GM04503 (cell line): ENCODE measurements around the gene USP11.

ENCODE experiments used
- DNase-seq: peaks from one replicate; pipeline ENCODE4 v3.0.0-alpha.2; 2012; ENCODE audit warnings: low read depth

USP11 gene

DNA sequence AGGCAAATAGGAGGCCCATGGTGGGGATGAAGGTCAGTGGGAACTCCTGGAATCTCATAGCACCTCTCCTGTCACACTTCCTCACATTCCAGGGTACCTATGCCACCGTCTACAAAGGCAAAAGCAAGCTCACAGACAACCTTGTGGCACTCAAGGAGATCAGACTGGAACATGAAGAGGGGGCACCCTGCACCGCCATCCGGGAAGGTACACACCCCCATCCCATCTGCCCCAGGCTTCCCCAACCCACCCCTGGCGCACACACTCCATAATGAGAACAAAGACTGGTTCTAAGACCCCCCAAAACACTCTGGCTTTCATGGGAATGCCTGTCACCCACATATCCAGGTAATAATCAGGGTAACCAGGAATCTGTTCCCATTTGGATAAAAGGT is 7.9 kb upstream of the USP11 start:
- DNase-seq: no peak

DNA sequence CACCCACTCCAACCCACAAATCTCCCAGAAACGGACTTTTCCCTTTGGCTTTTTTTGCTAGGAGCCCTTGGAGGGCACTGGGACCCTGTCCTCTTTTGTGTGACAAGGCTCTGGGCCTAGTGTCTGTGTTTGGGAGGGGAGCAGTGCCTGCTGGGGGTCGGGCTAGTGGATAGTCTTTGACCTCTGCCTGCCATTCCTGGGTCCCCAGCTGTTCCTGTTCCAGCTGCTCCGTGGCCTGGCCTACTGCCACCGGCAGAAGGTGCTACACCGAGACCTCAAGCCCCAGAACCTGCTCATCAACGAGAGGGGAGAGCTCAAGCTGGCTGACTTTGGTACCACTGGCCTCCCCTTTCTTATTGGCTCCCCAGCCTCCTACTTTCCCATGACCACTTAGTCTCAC is 6.7 kb upstream of the USP11 start:
- DNase-seq: no peak

DNA sequence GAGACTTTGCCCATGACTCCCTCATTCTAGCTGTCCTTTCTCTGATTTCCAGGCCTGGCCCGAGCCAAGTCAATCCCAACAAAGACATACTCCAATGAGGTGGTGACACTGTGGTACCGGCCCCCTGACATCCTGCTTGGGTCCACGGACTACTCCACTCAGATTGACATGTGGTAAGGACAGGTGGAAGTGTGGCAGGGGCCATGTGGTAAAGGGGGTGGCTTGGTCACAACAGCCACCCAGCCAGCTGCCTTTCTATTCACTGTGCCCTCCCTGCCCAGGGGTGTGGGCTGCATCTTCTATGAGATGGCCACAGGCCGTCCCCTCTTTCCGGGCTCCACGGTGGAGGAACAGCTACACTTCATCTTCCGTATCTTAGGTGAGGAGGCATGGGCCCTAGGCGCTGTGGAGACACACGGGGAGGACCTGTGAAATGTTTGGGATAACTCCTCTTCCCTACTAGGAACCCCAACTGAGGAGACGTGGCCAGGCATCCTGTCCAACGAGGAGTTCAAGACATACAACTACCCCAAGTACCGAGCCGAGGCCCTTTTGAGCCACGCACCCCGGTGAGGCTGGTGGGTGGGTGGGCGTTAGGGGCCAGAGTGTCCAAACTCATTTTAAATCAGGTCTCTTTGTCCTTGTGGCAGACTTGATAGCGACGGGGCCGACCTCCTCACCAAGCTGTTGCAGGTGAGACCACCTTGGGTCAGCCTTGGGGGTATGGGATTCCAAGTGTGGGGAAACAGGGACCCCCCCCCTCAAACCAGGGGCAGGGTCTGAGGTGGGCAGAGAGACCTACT is 6.1 kb upstream of the USP11 start:
- DNase-seq: no peak

DNA sequence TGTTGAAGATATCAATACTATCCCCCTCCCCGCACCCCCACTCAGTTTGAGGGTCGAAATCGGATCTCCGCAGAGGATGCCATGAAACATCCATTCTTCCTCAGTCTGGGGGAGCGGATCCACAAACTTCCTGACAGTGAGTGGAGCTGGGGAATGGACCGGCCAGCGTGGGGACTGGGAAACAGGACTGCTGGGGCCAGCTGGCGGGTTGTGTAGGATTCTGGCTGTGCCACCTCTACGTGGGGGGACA is 5.5 kb upstream of the USP11 start:
- DNase-seq: no peak

DNA sequence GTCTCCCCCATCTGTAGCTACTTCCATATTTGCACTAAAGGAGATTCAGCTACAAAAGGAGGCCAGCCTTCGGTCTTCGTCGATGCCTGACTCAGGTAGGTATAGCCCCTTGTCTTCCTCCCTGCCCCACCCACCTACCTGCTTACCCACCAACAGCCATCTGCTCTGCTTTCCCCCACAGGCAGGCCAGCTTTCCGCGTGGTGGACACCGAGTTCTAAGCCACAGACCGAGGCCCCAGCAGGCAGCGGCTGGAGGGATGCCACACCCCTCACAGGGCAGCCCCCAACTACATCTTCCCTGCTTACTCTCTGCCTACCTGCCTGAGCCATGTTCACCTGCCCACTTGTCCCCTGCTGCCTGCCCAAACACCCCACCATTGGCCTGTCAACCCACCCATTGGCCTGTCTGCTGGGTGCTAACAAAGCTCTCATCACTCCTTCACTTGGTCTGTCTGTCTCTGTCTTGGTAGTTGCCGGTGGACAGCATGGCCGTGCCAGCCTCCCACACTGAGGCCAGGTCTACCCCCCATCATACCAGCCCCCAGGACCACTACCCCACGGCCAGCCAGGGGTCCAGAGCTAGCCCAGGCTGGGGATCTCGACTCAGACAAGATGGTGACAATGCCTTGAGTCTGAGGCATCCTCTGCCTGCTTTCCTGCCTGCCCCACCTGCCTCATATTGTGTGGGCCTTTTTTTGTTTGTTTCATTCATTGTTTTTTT is 4.1 kb upstream of the USP11 start:
- DNase-seq: no peak

DNA sequence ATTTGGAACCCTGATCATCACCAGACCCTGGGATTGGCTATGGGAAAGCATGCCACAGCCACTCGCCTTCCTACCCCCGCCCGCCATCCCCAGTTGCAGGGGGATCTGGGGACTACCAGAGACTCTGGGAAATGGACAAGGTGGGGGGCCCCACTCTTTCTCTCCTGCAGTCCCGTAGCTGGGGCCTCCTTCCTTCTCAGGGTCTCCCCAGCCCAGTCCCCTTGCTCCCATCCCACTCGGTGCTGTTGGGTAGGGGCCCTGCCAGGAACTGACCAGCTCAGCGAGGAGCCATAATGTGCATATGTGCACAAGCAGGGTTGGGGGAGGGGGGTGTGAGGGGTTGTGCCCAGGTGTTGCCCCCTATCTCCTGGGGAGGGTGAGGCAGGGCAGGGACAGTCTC is 3.4 kb upstream of the USP11 start:
- no peak for DNase-seq

DNA sequence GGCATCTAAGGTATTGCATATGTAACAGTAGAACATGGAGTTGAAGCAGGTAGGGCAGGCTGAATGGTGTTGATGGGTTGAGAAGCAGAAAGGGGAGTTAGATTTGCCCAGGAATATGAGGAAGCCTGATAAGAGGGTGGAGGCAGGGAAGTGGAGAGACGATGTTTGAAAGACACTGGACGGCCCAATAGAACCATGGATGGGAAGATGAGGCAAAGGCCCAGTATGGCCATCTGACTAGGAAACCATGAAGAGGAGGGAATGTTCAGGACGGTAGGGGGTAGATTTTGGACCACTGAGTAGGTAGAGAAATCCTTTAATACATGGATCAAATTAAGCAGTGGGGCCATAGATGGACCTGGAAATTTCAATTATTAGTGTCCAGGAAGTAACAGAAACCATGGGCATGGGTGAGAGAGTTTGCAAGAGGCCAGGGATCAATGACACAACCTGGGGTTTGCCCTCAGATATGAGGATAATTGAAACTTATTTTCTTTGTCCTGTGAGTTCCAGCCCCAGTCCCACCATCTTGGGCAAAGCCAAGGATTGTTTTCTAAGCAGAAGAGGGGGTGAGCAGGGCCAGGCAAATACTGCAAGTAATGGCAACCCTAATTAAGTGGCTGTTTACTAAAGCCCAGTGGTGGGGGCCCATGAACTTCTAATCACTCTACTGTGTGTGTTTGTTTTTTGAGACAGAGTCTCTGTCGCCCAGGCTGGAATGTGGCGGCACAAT is 2.5 kb upstream of the USP11 start:
- no peak for DNase-seq

DNA sequence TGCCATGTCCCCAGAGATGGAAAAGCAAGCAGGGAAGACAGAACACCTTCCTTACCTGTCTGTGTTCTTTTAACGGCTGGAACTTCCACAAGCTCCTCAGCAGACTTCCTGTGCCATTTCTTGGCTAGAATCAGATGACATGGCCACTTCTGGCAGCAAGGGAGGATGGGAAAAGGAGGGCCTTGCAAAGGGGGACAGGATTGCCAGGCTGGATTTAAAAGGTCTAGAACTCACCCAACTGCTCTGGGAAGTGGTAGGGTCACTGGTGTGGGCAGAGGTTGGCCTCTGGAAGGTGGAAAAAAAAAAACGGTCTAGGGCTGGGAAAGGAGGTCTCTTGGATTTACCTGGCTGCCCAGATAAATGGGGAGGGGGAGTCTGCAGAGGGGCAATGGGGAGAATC is 1.6 kb upstream of the USP11 start:
- DNase-seq: no peak

DNA sequence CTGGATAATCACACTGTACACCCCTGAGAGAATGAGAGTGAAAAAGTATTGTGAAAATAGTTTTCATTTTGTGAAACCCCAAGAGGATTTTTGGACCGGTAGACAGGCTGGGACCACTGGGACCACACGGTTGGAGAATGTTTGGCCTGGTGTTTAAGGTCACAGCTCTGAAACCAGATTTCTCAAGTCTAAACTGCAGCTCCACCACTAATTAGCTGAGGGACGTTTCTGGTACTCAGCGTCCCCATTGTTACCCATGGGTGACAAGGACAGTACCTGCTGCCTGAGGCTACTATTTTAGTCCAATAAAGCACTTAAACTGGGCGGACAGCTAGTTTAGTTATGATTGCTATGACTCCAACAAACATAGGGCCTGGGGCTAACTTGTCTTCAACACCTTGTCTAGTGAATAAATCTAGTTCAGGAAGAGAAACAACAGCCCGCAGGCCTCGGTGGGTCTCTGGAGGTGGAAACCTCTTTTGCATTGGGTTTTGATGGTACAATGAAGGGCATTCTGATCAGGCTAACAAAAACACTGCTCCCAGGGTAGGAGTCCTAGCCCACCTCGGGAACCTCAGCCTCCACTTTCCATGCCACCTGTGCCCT is 509 bp upstream of the USP11 start:
- DNase-seq: no peak

DNA sequence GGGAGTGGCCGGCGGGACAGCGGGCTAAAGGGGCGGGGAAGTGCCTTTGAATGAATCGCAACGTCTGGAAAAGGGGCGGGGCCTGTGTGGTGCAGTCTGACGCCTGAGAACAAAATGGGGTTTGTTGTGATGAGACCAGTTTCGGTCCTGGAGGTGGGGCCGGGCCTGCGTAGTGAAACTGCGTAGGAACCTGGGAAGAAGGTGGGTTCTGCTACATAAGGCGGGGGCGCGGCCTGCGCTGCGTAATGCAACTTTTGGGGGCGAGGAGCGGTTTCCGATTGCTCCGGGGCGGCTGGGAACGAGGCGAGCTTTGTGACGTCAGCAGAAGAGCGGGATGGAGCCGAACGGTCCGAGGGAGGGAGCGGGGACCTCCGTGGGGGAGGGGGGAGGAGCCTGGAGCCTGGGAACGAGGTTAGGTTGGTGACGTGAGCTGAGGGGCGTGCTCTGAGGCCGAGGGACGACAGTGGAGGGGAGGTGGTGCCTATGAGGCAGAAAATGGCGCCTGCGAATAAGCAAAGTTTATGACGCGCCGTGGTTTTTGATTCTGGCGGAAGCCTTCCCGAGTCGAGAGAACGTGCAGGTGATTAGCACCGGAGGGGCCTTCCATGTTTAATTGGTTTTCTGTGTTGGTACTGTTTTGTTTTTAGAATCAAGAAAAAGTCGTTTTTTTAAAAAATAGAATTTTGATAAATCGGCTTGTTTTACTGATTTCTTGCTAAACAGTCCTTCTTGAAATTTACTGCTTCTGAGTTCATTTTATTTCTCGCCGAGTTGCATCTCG is 714 bp downstream of the USP11 start:
- DNase-seq: peak; percentile 79

DNA sequence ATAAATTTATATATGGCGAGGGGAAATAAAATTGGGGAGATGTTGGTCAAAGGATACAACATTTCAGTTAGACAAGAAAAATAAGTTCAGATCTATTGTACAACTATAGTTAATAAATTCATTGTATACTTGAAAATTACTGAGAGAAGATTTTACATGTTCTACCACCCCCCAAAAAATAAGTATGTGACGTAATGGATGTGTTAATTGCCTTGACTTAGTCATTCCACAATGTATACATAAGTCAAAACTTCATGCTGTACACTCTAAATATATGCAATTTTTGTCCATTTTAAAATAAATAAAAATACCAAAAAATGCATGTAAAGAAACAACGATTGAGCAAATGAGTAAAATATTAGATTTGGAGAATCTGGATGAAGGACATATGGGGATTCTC is 1.8 kb downstream of the USP11 start:
- no peak for DNase-seq

DNA sequence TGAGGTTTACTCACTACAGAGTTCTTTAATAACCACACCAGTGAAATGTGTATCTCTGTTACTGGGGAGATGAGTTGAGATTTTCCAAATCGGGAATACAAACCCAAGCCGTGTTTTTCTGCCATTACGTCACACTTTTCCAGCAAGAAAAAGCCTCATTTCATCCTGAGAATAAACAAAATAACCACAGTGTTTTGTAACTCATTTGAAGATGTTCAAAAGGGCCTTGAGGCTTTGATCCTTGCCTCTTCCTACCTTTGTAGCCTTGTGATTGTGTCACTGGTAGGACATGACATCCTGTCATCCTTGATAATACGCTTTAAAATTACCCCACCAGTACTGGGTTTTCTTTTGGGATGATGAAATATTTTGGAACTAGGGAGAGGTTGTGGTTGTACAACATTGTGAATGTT is 2.9 kb downstream of the USP11 start:
- no peak for DNase-seq

DNA sequence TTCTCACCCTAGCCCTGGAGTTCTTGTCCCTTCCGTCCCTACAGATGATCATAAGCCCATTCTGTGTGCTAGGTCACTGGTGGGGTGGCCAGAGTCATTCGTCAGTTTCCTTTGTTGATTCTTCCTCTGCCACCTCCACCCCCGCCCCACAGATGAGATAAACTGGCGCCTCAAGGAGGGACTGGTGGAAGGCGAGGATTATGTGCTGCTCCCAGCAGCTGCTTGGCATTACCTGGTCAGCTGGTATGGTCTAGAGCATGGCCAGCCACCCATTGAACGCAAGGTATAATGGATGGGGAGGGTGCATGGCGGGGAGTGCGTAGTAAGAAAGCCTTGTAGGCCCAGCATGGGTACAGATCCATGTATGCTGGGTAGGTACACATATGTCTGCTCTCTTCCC is 6.4 kb downstream of the USP11 start:
- DNase-seq: no peak

DNA sequence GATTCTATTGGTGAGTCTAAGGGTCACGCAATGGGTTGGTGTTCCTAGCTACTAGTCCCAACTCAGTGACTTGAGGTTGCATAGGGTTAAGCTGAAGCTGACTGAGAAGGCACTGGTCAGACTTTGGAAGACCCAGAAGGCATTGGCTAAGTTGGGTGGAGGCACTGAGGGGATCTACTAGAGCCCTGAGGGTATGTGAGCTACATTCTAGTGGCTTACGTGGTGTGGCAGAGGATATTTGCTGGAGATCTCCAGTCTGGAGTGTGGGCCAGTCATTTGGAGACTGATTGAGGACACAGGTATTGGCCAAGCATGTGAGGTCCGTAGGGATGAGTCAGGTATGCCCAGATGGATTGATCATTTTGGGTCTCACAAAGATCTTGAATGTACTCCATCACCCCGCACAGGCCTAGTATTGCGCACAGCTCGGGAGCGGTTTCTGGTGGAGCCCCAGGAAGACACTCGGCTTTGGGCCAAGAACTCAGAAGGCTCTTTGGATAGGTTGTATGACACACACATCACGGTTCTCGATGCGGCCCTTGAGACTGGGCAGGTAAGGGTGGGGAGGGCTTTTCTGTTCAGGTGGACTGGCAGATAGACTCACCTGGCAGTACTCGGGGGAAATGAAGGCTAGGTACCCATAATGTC is 7.2 kb downstream of the USP11 start:
- no peak for DNase-seq

DNA sequence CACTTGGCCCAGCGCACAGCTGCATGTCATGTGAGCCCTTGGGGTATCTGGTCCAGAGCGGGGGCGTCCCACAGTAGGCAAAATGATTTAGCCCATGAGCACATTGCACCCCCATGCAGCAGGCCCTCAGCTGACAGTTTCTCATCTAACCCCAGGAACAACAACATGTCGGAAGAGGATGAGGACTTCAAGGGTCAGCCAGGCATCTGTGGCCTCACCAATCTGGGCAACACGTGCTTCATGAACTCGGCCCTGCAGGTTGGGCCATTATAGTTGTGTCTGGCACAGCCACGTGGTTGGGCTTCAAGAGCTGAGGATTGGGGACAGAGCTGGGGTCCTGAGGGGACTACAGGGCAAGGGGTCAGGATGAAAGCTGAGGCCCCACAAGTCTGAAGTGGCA is 7.8 kb downstream of the USP11 start:
- no peak for DNase-seq

DNA sequence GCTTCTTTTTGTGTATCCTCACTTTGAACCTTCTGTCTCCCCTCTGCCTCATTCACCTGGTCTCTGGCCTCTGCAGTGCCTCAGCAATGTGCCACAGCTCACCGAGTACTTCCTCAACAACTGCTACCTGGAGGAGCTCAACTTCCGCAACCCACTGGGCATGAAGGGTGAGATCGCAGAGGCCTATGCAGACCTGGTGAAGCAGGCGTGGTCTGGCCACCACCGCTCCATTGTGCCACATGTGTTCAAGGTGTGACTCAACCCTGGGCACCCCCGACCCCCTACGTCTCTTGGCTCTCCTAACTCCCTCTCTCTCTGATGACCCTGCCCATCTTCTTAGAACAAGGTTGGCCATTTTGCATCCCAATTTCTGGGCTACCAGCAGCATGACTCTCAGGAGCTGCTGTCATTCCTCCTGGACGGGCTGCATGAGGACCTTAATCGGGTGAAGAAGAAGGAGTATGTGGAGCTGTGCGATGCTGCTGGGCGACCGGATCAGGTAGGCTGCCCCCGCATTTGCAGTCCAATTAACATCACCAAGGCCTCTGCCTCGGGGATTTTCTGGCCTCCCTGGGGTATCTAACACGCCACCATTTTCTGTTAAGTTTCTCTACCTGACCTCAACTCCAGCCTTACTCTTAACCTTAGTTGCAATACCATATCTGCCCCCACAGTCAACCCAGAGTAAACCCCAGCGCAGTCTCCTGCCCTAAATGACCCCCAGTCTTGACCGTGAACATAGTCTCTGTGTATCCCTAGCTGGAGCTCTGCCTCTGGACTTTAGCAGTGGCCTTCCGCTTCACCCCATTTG is 8.6 kb downstream of the USP11 start:
- no peak for DNase-seq

DNA sequence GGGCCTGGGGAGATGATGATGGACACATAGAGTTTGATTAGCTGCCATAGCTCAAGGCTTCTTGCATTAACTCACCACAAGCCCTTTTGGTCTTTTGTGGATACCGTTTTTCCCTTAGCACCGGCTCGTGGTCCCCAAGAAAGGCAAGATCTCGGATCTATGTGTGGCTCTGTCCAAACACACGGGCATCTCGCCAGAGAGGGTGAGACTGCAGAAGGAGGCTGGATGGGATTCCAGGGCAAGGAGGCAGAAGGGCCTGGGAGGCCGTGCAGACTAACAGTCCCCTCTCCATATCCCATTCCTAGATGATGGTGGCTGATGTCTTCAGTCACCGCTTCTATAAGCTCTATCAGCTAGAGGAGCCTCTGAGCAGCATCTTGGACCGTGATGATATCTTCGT is 9.5 kb downstream of the USP11 start:
- no peak for DNase-seq

DNA sequence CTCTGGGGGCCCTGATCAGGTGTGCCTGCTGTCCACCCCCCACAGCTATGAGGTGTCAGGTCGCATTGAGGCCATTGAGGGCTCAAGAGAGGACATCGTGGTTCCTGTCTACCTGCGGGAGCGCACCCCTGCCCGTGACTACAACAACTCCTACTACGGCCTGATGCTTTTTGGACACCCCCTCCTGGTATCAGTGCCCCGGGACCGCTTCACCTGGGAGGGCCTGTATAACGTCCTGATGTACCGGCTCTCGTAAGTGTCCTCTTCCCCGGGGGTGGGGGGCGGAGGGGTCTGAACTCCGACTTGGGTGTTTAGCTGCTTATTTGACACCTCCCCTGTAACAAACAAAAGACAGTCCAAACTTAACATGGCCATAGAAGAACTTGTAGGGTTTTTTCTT is 10.5 kb downstream of the USP11 start:
- DNase-seq: no peak

DNA sequence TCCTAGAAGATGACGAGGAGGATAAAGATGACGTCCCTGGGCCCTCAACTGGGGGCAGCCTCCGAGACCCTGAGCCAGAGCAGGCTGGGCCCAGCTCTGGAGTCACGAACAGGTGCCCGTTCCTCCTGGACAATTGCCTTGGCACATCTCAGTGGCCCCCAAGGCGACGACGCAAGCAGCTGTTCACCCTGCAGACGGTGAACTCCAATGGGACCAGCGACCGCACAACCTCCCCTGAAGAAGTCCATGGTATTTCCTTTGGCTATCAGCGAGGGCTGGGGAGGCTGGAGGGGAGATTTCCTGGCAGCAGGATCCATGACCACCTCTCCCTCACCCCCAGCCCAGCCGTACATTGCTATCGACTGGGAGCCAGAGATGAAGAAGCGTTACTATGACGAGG is 11.9 kb downstream of the USP11 start:
- DNase-seq: no peak

DNA sequence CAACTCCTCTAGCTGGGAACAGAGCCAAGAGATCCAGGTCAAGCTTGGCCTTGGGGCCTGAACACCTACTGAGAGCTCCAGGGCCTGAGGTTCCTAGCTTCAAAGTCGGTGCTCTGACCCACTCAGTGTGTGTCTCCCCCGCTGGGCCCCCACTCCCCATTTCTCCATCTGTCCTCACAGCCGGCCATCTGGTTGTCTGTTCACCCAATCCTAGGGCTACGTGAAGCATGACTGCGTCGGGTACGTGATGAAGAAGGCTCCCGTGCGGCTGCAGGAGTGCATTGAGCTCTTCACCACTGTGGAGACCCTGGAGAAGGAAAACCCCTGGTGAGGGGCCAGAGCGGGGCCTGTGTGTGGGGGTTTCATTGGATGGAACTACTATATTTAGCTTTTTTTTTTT is 12.3 kb downstream of the USP11 start:
- no peak for DNase-seq
